Stomach (tissue), 4 donors: ENCODE results near the gene MLLT10.
"Not testable (repeated sequence)": the region's sequence is repeated elsewhere in the genome, so short reads cannot be mapped to it uniquely, and the experiment has no call there.

Experiments
- CTCF ChIP-seq, 7 experiments: fragments of 450-650 bp in 4 of 7; fragments of 200-600 bp in 3 of 7; sonication (generic) in 3 of 7; IDR thresholded peaks; one replicate each; pipeline ENCODE4 v1.5.1; 2016 to 2019; ENCODE audit warnings: antibody characterized with exemption in 7 of 7, control low read depth in 2 of 7, mild to moderate bottlenecking in 1 of 7
- POLR2AphosphoS5 ChIP-seq, 3 donors: sonication (generic); formaldehyde crosslinking; IDR thresholded peaks; one replicate each; pipeline ENCODE4 v1.6.1; 2016; ENCODE audit warnings: antibody characterized with exemption in 3 of 3

GRCh38 chr10:21624421-21624820 is 90.4 kb downstream of the MLLT10 start:
- not testable (repeated sequence) for TF ChIP-seq CTCF, POLR2AphosphoS5 (IDR thresholded peaks at IDR 0.05)
